Effector memory CD4-positive, alpha-beta T cell (primary cell): ENCODE measurements around the gene ASB1.

ENCODE experiments used
- DNase-seq, 3 donors: peaks; one replicate each; pipeline ENCODE4 v3.0.0-alpha.2; 2020
- H3K27ac ChIP-seq: 2 replicates; pipeline ENCODE4 v1.7.0; 2013; ENCODE audit warnings: mild to moderate bottlenecking, low read length, moderate library complexity; ENCODE audit not compliant: insufficient read depth, poor library complexity, severe bottlenecking
- H3K27me3 ChIP-seq: replicated peaks from 2 replicates; pipeline ENCODE4 v1.7.0; 2013; ENCODE audit warnings: mild to moderate bottlenecking, low read length; ENCODE audit not compliant: insufficient read depth, control insufficient read depth, poor library complexity, severe bottlenecking
- H3K36me3 ChIP-seq: 2 replicates; pipeline ENCODE4 v1.7.0; 2013; ENCODE audit warnings: mild to moderate bottlenecking, low read length, moderate library complexity; ENCODE audit not compliant: control insufficient read depth, insufficient read depth
- H3K4me1 ChIP-seq: 2 replicates; pipeline ENCODE4 v1.7.0; 2013; ENCODE audit warnings: low read length, mild to moderate bottlenecking; ENCODE audit not compliant: control insufficient read depth, insufficient read depth, poor library complexity, severe bottlenecking
- H3K4me3 ChIP-seq: 2 replicates; pipeline ENCODE4 v1.7.0; 2013; ENCODE audit warnings: low read length, low read depth, mild to moderate bottlenecking; ENCODE audit not compliant: insufficient read depth, poor library complexity, severe bottlenecking
- H3K9me3 ChIP-seq: 2 replicates; pipeline ENCODE4 v1.7.0; 2013; ENCODE audit warnings: mild to moderate bottlenecking, low read length, moderate library complexity; ENCODE audit not compliant: control insufficient read depth

The ASB1 gene

DNA sequence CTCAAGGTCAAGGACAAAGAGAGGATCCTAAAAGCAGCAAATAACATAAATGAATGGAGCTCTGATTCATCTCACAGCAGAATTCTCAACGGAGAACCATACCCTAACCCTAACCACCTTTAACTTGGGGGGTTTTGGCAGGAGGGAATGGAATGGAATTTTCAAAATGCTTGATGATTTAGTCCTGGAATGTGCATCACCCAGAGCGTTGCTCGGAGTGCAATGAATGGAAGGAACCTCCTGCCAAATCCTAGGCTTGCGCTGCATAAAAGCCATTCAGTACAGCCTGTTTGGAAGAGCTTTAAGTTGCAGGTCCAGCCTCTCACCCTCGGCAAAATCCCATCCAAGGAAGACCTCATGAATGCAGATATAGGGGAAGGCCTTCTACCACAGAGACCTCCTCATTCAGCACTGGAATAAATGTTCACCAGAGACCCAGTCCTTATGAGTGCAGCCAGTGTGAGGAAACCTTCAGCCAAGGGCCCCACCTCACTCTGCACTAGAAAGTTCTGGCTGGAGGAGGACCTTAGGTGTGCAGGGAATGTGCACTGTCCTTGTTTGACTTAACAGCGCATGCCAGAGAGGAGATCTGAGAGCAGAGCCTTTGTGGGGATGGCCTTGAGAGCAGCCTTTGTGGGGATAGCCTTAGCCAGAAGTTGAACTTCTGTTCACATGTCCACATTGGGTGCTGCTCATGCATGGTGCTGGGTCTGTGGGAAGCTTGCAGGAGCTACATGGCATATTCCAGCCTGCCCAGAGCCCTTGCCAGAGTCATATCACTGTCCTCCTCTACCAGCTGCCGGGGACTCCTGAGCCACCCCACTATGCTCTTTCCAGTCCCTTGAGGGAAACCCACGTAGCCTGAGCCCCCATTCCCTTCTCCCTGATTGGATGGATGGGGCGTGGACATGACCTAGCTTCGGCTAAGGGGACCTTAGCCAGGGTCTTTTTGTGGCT lies 30.5 kb downstream of the ASB1 start:
- no peaks in the 10 kb centered on the region for H3K27me3 ChIP-seq
- peaks cover 6% of the 10 kb centered on the region for H3K36me3 ChIP-seq
- DNase-seq, result no peak
- no peak overlapping the region for H3K4me3 ChIP-seq
- H3K4me1 ChIP-seq, result no peaks in the 10 kb centered on the region
- no peak overlapping the region for H3K27ac ChIP-seq
- peaks cover 6% of the 10 kb centered on the region for H3K9me3 ChIP-seq

DNA sequence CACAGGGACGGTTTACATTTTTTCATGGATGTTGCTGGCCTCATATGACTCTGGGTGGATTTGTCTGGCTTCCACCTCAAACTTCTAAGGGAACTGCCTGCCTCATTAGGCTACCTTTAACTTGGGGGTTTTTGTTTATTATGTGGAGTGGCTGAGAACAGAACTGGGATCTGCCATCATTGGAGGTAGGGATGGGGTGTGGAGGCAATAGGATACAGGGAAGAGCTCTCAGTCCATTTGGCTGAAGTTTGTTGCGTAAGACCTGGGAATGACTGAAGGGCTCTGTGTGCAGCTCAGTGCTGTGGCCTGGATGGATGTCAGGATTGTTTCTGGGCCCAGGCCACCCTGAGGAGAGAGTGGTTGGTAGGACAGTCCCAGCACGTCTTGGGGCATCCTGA lies 31.2 kb downstream of the ASB1 start:
- Histone ChIP-seq H3K9me3 (peaks cover 6% of the 10 kb centered on the region), H3K4me1 (no peaks in the 10 kb centered on the region), H3K27me3 (no peaks in the 10 kb centered on the region), H3K27ac (no peak overlapping the region), H3K36me3 (no peaks in the 10 kb centered on the region), H3K4me3 (no peak overlapping the region)
- no peak for DNase-seq

DNA sequence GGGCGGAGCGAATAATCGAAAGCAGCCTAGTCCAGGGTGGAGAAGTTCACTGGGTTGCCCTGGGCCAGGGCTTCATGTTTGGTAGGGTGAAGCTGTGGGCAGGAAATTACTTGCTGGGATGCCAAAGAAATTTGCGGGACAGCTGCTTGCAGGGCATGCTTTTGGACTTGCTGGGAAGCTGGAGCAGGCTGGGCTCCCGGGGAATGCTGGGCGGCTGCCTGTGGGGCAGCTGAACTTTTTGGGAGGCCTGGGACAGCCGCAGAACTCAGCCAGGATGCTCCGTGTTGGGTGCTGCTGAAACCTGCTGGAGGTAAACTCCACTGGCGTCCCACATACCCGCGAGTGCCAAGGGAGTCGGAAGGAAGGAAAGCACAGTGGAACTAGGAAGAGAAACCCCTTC lies 31.9 kb downstream of the ASB1 start:
- H3K27me3 ChIP-seq, result no peaks in the 10 kb centered on the region
- H3K36me3 ChIP-seq, result no peaks in the 10 kb centered on the region
- no peaks in the 10 kb centered on the region for H3K4me1 ChIP-seq
- peaks cover 6% of the 10 kb centered on the region for H3K9me3 ChIP-seq
- no peak for DNase-seq
- H3K27ac ChIP-seq, result no peak overlapping the region
- H3K4me3 ChIP-seq, result no peak overlapping the region

DNA sequence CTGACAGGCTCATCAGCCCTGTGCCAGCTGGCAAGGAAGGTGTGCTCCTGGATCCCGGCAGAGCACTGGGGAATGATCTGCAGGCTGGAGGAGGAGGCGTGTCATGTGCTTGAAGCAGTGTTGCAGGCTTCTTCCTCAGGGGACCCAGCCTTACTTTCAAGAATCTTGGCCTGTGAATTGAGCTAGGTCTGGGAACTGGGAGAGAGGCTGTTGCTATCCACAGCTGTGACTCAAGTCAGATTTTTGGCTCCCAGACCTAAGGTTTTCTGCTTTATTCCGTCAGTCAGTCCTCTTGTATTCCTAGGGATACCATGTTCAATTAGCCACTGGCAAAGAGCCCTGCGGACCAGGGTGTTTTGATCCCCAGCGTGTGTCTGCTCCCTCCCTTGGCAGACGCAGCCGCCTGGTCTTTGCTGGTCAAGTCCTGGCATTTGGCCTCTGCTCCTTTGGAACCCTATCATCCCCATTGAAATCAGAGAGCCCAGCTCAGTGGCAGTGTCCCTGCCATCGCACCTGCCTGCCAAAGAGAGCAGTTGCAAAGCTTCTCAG lies 32.4 kb downstream of the ASB1 start:
- Histone ChIP-seq H3K36me3 (no peaks in the 10 kb centered on the region), H3K27ac (no peak overlapping the region), H3K27me3 (no peaks in the 10 kb centered on the region), H3K4me3 (no peak overlapping the region), H3K9me3 (peaks cover 6% of the 10 kb centered on the region), H3K4me1 (no peaks in the 10 kb centered on the region)
- DNase-seq, result no peak

DNA sequence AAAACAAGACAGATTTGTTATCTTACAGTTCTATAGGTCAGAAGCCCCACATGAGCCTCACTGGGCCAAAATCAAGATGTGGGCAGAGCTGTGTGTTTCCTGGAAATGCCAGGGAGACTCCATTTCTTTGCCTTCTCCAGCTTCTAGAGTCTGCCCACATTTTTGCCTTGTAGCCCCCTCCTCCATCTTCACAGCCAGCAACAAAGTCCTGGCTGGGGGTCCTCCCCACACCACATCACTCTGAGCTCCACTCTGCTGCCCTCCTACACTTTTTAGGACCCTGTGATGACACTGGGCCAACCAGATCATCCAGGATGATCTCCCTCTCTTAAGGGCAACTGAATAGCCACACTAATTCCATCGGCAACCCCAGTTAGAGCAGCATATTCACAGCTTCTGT lies 34.3 kb downstream of the ASB1 start:
- DNase-seq, result no peak
- no peaks in the 10 kb centered on the region for H3K27me3 ChIP-seq
- no peak overlapping the region for H3K27ac ChIP-seq
- no peaks in the 10 kb centered on the region for H3K36me3 ChIP-seq
- H3K9me3 ChIP-seq, result peaks cover 2% of the 10 kb centered on the region
- no peaks in the 10 kb centered on the region for H3K4me1 ChIP-seq
- no peak overlapping the region for H3K4me3 ChIP-seq

DNA sequence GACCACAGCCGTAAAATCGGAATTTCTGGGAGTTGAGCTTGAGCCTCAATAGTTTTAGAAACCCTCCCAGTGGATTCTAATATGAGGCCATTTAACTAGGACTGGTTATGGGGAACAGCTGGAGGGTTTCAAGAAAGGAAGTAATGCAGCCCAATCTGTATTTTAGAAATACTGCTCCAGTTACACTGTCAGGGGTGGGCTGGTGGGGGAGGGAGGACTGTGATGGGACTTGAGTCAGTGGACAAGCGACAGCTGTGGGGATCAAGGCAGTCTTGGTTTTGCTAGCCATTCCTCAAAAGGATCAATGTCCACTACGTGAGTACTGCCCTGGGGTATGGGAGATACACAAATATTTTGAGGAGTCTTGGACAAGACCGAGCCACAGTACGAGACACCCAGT lies 34.8 kb downstream of the ASB1 start:
- no peak for DNase-seq
- no peaks in the 10 kb centered on the region for H3K27me3 ChIP-seq
- no peak overlapping the region for H3K4me3 ChIP-seq
- no peaks in the 10 kb centered on the region for H3K9me3 ChIP-seq
- no peaks in the 10 kb centered on the region for H3K36me3 ChIP-seq
- H3K27ac ChIP-seq, result no peak overlapping the region
- no peaks in the 10 kb centered on the region for H3K4me1 ChIP-seq

DNA sequence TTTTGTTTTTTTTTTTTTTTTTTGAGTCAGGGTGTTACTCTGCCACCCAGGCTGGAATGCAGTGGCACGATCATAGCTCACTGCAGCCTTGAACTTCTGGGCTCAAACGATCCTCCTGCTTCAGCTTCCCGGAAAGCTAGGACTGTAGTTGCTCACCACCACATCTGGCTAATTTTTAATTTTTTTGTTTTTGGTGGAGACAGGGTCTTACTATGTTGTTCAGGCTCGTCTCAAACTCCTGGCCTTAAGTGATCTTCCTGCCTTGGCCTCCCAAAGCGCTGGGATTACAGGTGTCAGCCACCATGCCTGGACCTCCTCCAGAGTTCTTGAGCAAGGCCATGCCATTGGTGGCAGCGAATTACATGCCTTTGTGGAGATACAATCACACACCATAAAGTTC lies 35.2 kb downstream of the ASB1 start:
- no peaks in the 10 kb centered on the region for H3K27me3 ChIP-seq
- no peak overlapping the region for H3K27ac ChIP-seq
- H3K4me1 ChIP-seq, result no peaks in the 10 kb centered on the region
- DNase-seq, result no peak
- no peaks in the 10 kb centered on the region for H3K36me3 ChIP-seq
- H3K9me3 ChIP-seq, result no peaks in the 10 kb centered on the region
- no peak overlapping the region for H3K4me3 ChIP-seq

DNA sequence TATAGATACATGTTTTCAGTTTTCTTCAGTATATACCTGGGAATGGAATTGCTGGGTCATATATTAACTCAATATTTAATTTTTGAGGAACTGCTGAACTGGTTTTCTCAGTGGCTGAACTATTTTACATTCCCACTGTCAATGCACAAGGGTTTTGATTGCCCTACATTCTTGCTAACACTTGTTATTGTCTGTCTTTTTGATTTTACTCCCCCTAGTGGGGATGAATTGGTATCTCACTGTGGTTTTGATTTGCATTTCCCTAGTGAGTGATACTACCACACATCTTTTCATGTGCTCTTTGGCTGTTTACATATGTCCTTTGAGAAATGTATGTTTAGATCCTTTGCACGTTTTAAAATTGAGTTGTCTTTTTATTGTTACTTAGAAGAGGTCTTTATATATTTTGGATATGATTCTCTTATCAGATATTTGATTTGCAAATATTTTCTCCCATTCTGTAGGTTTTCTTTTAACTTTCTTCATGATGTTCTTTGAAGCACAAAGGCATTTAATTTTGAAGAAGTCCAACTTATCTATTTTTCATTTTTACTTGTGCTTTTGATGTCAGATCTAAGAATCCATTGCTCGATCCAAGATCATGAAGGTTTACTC lies 36.2 kb downstream of the ASB1 start:
- no peak for DNase-seq
- Histone ChIP-seq H3K36me3 (no peaks in the 10 kb centered on the region), H3K4me1 (no peaks in the 10 kb centered on the region), H3K27ac (no peak overlapping the region), H3K27me3 (no peaks in the 10 kb centered on the region), H3K9me3 (no peaks in the 10 kb centered on the region), H3K4me3 (no peak overlapping the region)

DNA sequence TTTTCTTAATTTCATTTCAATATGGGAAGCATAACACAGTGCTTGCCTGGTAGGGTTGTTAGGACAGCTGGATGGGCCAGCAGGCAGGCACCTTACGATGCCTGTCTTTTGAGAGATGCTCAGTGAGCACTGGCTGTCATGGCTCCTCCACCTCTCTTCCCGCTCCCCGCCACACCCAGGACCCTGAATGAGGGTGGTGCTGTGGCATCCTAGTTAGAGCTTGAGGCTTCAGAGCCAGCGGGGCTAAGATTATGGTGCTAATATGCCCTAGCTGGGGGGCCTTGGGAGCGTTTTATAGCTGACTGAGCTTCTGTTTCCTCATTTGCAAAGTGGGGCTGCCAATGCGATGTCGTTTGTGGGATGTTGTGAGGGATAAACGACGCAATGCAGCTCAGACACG lies 37.7 kb downstream of the ASB1 start:
- no peak overlapping the region for H3K27ac ChIP-seq
- no peaks in the 10 kb centered on the region for H3K27me3 ChIP-seq
- no peaks in the 10 kb centered on the region for H3K36me3 ChIP-seq
- no peak overlapping the region for H3K4me3 ChIP-seq
- H3K4me1 ChIP-seq, result no peaks in the 10 kb centered on the region
- no peaks in the 10 kb centered on the region for H3K9me3 ChIP-seq
- no peak for DNase-seq
